Stimulated activated CD4-positive, alpha-beta T cell treated with anti-CD3 and anti-CD28 coated beads, Interleukin-12 subunit alpha, Interleukin-12 subunit beta, amount 100 ng/mL, for 24 hours (primary cell): Measurements from ENCODE around the gene KANK4.

Source experiments
- DNase-seq, 2 experiments: peaks; one replicate each; pipeline ENCODE4 v3.0.0-alpha.2; 2020; ENCODE audit warnings: low read depth in 2 of 2

The KANK4 gene

GRCh38 chr1:62304975-62305374, 14.3 kb downstream of the KANK4 start:
- DNase-seq = no peak

GRCh38 chr1:62304515-62304914, 14.7 kb downstream of the KANK4 start:
- DNase-seq = no peak

GRCh38 chr1:62301726-62302390, 17.4 kb downstream of the KANK4 start:
- DNase-seq = no peak

- DNase-seq = no peak
Observed at GRCh38 chr1:62299426-62300200, 19.6 kb downstream of the KANK4 start.

GRCh38 chr1:62295921-62296491, 23.2 kb downstream of the KANK4 start:
- DNase-seq = no peak

GRCh38 chr1:62294261-62294660, 25.0 kb downstream of the KANK4 start:
- DNase-seq = no peak

GRCh38 chr1:62288662-62289061, 30.6 kb downstream of the KANK4 start:
- DNase-seq = no peak

GRCh38 chr1:62288224-62288623, 31.0 kb downstream of the KANK4 start:
- DNase-seq = no peak

GRCh38 chr1:62286786-62287224, 32.4 kb downstream of the KANK4 start:
- DNase-seq = no peak

GRCh38 chr1:62285984-62286785, 33.0 kb downstream of the KANK4 start:
- DNase-seq = no peak

- DNase-seq = no peak
Observed at GRCh38 chr1:62285440-62285839, 33.8 kb downstream of the KANK4 start.

GRCh38 chr1:62283986-62284385, 35.2 kb downstream of the KANK4 start:
- no peak for DNase-seq

- DNase-seq = no peak
Observed at GRCh38 chr1:62282909-62283755, 36.1 kb downstream of the KANK4 start.

- DNase-seq = no peak
Observed at GRCh38 chr1:62281922-62282555, 37.2 kb downstream of the KANK4 start.

GRCh38 chr1:62280960-62281465, 38.2 kb downstream of the KANK4 start:
- no peak for DNase-seq

- no peak for DNase-seq
Observed at GRCh38 chr1:62280150-62280549, 39.1 kb downstream of the KANK4 start.

GRCh38 chr1:62276791-62277190, 42.4 kb downstream of the KANK4 start:
- DNase-seq = no peak

GRCh38 chr1:62274496-62275485, 44.4 kb downstream of the KANK4 start:
- DNase-seq = no peak

- DNase-seq = no peak
Observed at GRCh38 chr1:62273953-62274352, 45.3 kb downstream of the KANK4 start.
